Thymus (tissue), 11 donors: ENCODE data around the gene TRAP1. TPM values are rescaled to one million over a fixed set of nuclear protein-coding genes. Genes with fewer than 3 reads are reported as not detected.
A peak's percentile ranks its signal among the peaks of the same experiment; 100 is the strongest.

ENCODE experiments used
- DNase-seq, 9 donors: peaks; one replicate each; pipeline ENCODE4 v3.0.0-alpha.2; 2013; ENCODE audit warnings: low spot score in 9 of 9, low read depth in 6 of 9, missing footprints in 1 of 9
- H3K27ac ChIP-seq, 2 donors: one replicate each; pipeline ENCODE4 v1.5.1; 2013; ENCODE audit warnings: control low read depth in 1 of 2, low read depth in 1 of 2, low read length in 1 of 2, mild to moderate bottlenecking in 1 of 2, moderate library complexity in 1 of 2
- H3K27me3 ChIP-seq, 2 donors: one replicate each; pipeline ENCODE4 v1.5.1; 2013; ENCODE audit warnings: low read length in 1 of 2; ENCODE audit not compliant: control insufficient read depth in 2 of 2, insufficient read depth in 1 of 2
- H3K36me3 ChIP-seq, 2 donors: one replicate each; pipeline ENCODE4 v1.5.1; 2013; ENCODE audit warnings: low read length in 1 of 2, mild to moderate bottlenecking in 1 of 2, moderate library complexity in 1 of 2; ENCODE audit not compliant: control insufficient read depth in 2 of 2, insufficient read depth in 2 of 2
- H3K4me1 ChIP-seq, 2 donors: one replicate each; pipeline ENCODE4 v1.5.1; 2013; ENCODE audit warnings: low read length in 2 of 2; ENCODE audit not compliant: control insufficient read depth in 2 of 2, insufficient read depth in 2 of 2
- H3K4me3 ChIP-seq, 2 donors: one replicate each; pipeline ENCODE4 v1.5.1; 2013; ENCODE audit warnings: low read length in 2 of 2, control low read depth in 1 of 2, mild to moderate bottlenecking in 1 of 2
- H3K9me3 ChIP-seq, 2 donors: one replicate each; pipeline ENCODE4 v1.5.1; 2013; ENCODE audit warnings: low read length in 1 of 2, mild to moderate bottlenecking in 1 of 2; ENCODE audit not compliant: control insufficient read depth in 2 of 2, insufficient read depth in 1 of 2
- WGBS: extraction: QIAGEN DNeasy Blood & Tissue Kit; methylation state at CpG from one replicate; pipeline ENCODE4 v1.1.7; 2013; 5-methylcytosine and 5-hydroxymethylcytosine counted together
- polyA plus RNA-seq: library from polyadenylated mRNA; stranded (reverse); fragments of 200-250 nt; gene quantifications from one replicate; pipeline ENCODE4 v1.2.3, GENCODE V29; 2013
- total RNA-seq: library from RNA; stranded (reverse); fragments of 120-200 nt; gene quantifications from one replicate; pipeline ENCODE4 v1.2.4, GENCODE V29; 2013
- donor health status: healthy.

The TRAP1 gene
- total and polyA plus RNA-seq, 2 donors: 46.5 to 48.4 TPM

- H3K27ac ChIP-seq: no peak overlapping the region
- no peak for DNase-seq
- 96% methylated on average over 15 of the region's 15 CpGs for WGBS
- no peaks in the 10 kb centered on the region for H3K9me3 ChIP-seq
- no peak overlapping the region for H3K4me3 ChIP-seq
- H3K4me1 ChIP-seq: peaks cover 8 to 10% of the 10 kb centered on the region in 2 donors
- no peaks in the 10 kb centered on the region for H3K27me3 ChIP-seq
- H3K36me3 ChIP-seq: peaks cover 3 to 12% of the 10 kb centered on the region in 2 donors
Measured at GRCh38 chr16:3713587-3714242, 3.6 kb downstream of the TRAP1 start.

GRCh38 chr16:3712861-3713372, 4.4 kb downstream of the TRAP1 start:
- Histone ChIP-seq H3K36me3 (peaks cover 3 to 12% of the 10 kb centered on the region in 2 donors), H3K4me1 (peaks cover 5 to 7% of the 10 kb centered on the region in 2 donors), H3K4me3 (no peak overlapping the region), H3K9me3 (no peaks in the 10 kb centered on the region), H3K27ac (no peak overlapping the region), H3K27me3 (no peaks in the 10 kb centered on the region)
- WGBS: 94% methylated on average over 16 of the region's 16 CpGs
- DNase-seq: no peak

- Histone ChIP-seq H3K4me1 (no peaks in the 10 kb centered on the region), H3K9me3 (no peaks in the 10 kb centered on the region), H3K4me3 (no peak overlapping the region), H3K36me3 (peaks cover 6 to 9% of the 10 kb centered on the region in 2 donors), H3K27me3 (no peaks in the 10 kb centered on the region), H3K27ac (no peak overlapping the region)
- no peak for DNase-seq
- WGBS: 87% methylated on average over 10 of the region's 10 CpGs
Measured at GRCh38 chr16:3706253-3707012, 10.9 kb downstream of the TRAP1 start.

- no peaks in the 10 kb centered on the region for H3K9me3 ChIP-seq
- no peaks in the 10 kb centered on the region for H3K27me3 ChIP-seq
- no peak for DNase-seq
- peaks cover 6 to 7% of the 10 kb centered on the region in 2 donors for H3K36me3 ChIP-seq
- no peak overlapping the region for H3K4me3 ChIP-seq
- WGBS: 98% methylated on average over 7 of the region's 7 CpGs
- peaks cover 6 to 14% of the 10 kb centered on the region in 2 donors for H3K4me1 ChIP-seq
- H3K27ac ChIP-seq: no peak overlapping the region
Measured at GRCh38 chr16:3702082-3702481, 15.2 kb downstream of the TRAP1 start.

GRCh38 chr16:3701531-3701930, 15.8 kb downstream of the TRAP1 start:
- no peaks in the 10 kb centered on the region for H3K27me3 ChIP-seq
- no peak for DNase-seq
- no peak overlapping the region for H3K27ac ChIP-seq
- no peak overlapping the region for H3K4me3 ChIP-seq
- H3K36me3 ChIP-seq: peaks cover 5 to 6% of the 10 kb centered on the region in 2 donors
- WGBS: 97% methylated on average over 4 of the region's 4 CpGs
- H3K4me1 ChIP-seq: peaks cover 6 to 14% of the 10 kb centered on the region in 2 donors
- no peaks in the 10 kb centered on the region for H3K9me3 ChIP-seq

DNA sequence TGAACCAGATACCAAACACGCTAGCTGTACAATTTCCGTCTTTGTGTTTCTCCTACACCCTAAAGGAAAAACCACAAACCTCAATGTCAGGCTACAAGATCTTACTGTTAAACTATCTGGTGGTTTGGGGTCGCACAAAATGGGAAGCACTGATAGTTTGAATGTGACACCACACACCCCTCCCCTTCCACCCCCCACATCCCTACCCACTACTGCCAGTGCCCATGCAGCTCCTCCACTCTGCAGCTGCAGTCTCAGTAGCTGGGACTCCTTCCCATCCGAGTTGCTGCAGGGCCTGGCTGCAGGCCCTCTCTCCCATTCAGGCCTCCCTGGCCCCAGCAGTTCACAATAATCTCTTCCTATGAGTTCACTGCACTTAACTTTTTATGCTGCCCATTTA, 18.4 kb downstream of the TRAP1 start:
- no peak overlapping the region for H3K4me3 ChIP-seq
- peaks cover 6 to 9% of the 10 kb centered on the region in 2 donors for H3K36me3 ChIP-seq
- H3K4me1 ChIP-seq: peaks cover 6 to 23% of the 10 kb centered on the region in 2 donors
- DNase-seq: peak in 6 of 9 donors; percentile 30 to 78 (median 46)
- no peaks in the 10 kb centered on the region for H3K9me3 ChIP-seq
- H3K27ac ChIP-seq: no peak overlapping the region
- WGBS: 5% methylated on average over 4 of the region's 4 CpGs
- no peaks in the 10 kb centered on the region for H3K27me3 ChIP-seq

- H3K27ac ChIP-seq: no peak overlapping the region
- no peak for DNase-seq
Measured at GRCh38 chr16:3696425-3697218, 20.7 kb downstream of the TRAP1 start.

DNA sequence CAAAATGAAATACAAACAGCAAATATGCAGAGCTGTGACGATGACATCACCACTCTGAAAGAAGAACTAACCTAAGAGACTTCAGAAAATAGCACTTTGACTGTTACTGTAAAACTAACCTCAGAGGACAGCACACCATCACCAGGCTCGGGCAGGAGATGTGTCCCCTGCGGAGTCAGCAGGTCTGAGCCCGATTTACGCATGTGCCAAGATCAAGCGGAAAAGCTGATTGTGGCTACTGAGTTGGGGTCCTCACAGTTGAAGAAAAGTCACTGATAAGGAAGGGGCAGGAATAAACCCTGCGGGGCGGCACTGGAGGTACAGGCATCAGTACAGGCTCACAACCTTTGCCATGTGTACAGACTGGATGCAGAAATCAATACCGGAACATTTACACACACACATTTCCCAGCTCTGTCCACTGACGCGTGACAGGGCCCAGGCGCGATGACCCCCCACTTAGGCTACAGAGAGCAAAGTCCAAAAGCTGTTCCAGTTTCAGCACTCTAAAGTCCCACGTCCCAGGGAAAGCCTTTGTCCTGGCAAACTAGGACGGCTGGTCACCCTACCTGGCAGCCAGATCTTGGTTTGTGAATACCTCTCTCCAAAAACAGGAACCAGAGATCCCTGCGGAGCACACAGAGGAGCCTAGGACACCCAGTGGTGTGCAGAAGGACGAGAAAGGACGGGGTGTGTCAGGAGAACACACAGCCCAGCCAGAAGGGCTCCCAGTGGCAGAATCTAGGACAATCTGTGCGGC, 21.5 kb downstream of the TRAP1 start:
- Histone ChIP-seq H3K36me3 (peaks cover 0 to 4% of the 10 kb centered on the region in 2 donors), H3K4me3 (no peak overlapping the region), H3K27ac (no peak overlapping the region), H3K9me3 (no peaks in the 10 kb centered on the region), H3K27me3 (no peaks in the 10 kb centered on the region), H3K4me1 (peaks cover 6 to 24% of the 10 kb centered on the region in 2 donors)
- DNase-seq: no peak
- WGBS: 95% methylated on average over 19 of the region's 19 CpGs

More at GRCh38 chr16:3696425-3697218, 20.7 kb downstream of the TRAP1 start:
- H3K36me3 ChIP-seq: peaks cover 0 to 6% of the 10 kb centered on the region in 2 donors
- WGBS: 92% methylated on average over 13 of the region's 13 CpGs
- H3K9me3 ChIP-seq: no peaks in the 10 kb centered on the region
- H3K4me3 ChIP-seq: no peak overlapping the region
- H3K4me1 ChIP-seq: peaks cover 6 to 23% of the 10 kb centered on the region in 2 donors
- H3K27me3 ChIP-seq: no peaks in the 10 kb centered on the region
